HL-60 (cell line): ENCODE measurements around the gene COL28A1.

Experiments
- POLR2AphosphoS5 ChIP-seq: IDR thresholded peaks from 2 replicates; pipeline ENCODE4 v1.6.1; 2012; ENCODE audit warnings: low read depth
- SPI1 ChIP-seq: IDR thresholded peaks from 2 replicates; pipeline ENCODE4 v1.6.1; 2012; ENCODE audit warnings: low read depth, mild to moderate bottlenecking, borderline replicate concordance
- TF ChIP-seq, protein P1 (sequence below): IDR thresholded peaks from one replicate; pipeline ENCODE4 v1.5.1; 2011; ENCODE audit warnings: low read length, control low read depth, inconsistent platforms; ENCODE audit not compliant: insufficient read depth

DNA sequence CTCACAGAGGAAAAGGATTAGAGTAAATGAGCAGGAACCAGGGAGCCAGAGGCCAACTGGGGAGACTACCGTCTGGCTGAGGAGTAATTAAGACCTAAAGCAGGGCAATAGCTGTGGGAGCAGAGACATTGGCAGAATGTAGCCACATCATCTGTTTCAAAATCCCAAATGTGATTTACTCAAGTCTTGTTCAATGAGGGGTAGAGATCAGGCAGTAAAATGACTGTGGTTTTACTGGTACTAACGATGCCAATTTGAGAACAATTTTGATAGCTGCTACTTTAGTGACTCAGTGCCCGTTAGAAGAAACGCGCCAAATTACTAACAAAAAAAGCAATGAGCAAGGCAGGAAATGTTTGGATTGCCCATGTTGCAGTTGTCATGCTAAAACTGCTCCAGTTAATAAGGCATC lies 18.4 kb upstream of the COL28A1 start:
- TF ChIP-seq, protein P1, sequence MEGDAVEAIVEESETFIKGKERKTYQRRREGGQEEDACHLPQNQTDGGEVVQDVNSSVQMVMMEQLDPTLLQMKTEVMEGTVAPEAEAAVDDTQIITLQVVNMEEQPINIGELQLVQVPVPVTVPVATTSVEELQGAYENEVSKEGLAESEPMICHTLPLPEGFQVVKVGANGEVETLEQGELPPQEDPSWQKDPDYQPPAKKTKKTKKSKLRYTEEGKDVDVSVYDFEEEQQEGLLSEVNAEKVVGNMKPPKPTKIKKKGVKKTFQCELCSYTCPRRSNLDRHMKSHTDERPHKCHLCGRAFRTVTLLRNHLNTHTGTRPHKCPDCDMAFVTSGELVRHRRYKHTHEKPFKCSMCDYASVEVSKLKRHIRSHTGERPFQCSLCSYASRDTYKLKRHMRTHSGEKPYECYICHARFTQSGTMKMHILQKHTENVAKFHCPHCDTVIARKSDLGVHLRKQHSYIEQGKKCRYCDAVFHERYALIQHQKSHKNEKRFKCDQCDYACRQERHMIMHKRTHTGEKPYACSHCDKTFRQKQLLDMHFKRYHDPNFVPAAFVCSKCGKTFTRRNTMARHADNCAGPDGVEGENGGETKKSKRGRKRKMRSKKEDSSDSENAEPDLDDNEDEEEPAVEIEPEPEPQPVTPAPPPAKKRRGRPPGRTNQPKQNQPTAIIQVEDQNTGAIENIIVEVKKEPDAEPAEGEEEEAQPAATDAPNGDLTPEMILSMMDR = no peak
- TF ChIP-seq POLR2AphosphoS5 (no peak), SPI1 (no peak)
